ENCODE measurements around the gene ASAP3.

Gene ASAP3

GRCh38 chr1:23422241-23422877 lies 61.6 kb downstream of the ASAP3 start:
- peak; percentile 9 for DNase-seq

GRCh38 chr1:23421753-23422240 lies 62.2 kb downstream of the ASAP3 start:
- DNase-seq = no peak

- DNase-seq = no peak
Measured at GRCh38 chr1:23421343-23421742, 62.6 kb downstream of the ASAP3 start.

GRCh38 chr1:23420778-23421177 lies 63.2 kb downstream of the ASAP3 start:
- no peak for DNase-seq

- no peak for DNase-seq
Measured at GRCh38 chr1:23419180-23419579, 64.8 kb downstream of the ASAP3 start.

- no peak for DNase-seq
Measured at GRCh38 chr1:23417570-23417969, 66.4 kb downstream of the ASAP3 start.

- no peak for DNase-seq
Measured at GRCh38 chr1:23416964-23417363, 67.0 kb downstream of the ASAP3 start.

- no peak for DNase-seq
Measured at GRCh38 chr1:23408797-23409290, 75.1 kb downstream of the ASAP3 start.

GRCh38 chr1:23407016-23407630 lies 76.9 kb downstream of the ASAP3 start:
- DNase-seq = no peak

GRCh38 chr1:23405946-23406345 lies 78.0 kb downstream of the ASAP3 start:
- no peak for DNase-seq

GRCh38 chr1:23403735-23404486 lies 80.1 kb downstream of the ASAP3 start:
- DNase-seq = peak; percentile 79

GRCh38 chr1:23403355-23403734 lies 80.6 kb downstream of the ASAP3 start:
- no peak for DNase-seq

- DNase-seq = no peak
Measured at GRCh38 chr1:23403038-23403336, 81.0 kb downstream of the ASAP3 start.

GRCh38 chr1:23402286-23403037 lies 81.5 kb downstream of the ASAP3 start:
- DNase-seq = no peak

GRCh38 chr1:23401313-23401712 lies 82.7 kb downstream of the ASAP3 start:
- no peak for DNase-seq

GRCh38 chr1:23400324-23401114 lies 83.5 kb downstream of the ASAP3 start:
- no peak for DNase-seq

- DNase-seq = no peak
Measured at GRCh38 chr1:23399229-23399628, 84.8 kb downstream of the ASAP3 start.

- no peak for DNase-seq
Measured at GRCh38 chr1:23397908-23398307, 86.1 kb downstream of the ASAP3 start.

GRCh38 chr1:23396380-23396779 lies 87.6 kb downstream of the ASAP3 start:
- DNase-seq = no peak

GRCh38 chr1:23395849-23396248 lies 88.1 kb downstream of the ASAP3 start:
- no peak for DNase-seq

GRCh38 chr1:23395154-23395724 lies 88.7 kb downstream of the ASAP3 start:
- no peak for DNase-seq

- no peak for DNase-seq
Measured at GRCh38 chr1:23394684-23395083, 89.3 kb downstream of the ASAP3 start.

All from T-helper 9 cell (primary cell).